GM21619 (cell line): ENCODE data around the gene SGCG.

Experiments used
- ATAC-seq: cut with Tn5 transposase; IDR thresholded peaks from one replicate; pipeline ENCODE4 v1.9.1; 2021; ENCODE audit not compliant: unreplicated experiment

Gene SGCG

DNA sequence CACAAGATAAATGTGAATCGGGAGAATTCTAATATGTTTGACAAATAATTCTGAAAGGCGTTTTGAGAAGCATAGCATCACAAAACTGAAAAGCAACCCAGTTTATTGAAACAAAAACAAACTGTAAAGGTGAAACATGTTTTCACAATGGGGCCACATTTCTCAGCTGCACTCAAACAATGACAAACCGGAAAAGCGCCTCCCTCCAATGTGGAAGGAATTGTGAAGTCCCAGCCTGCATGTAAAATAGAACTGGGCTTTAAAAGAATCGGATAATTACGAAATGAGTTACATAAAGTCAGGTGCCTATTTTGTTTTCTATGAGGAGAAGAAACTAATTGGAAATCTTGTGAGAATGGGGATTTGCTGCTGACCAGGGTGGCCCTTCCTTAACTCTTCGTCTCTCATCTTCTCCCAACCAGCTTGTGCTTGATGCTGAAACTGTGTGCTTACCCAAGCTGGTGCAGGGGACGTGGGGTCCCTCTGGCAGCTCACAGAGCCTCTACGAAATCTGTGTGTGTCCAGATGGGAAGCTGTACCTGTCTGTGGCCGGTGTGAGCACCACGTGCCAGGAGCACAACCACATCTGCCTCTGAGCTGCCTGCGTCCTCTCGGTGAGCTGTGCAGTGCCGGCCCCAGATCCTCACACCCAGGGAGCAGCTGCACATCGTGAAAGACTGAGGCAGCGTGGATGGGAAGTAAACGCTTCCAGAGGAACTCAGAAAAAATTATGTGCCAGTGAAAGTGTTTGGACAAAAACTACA is 143.3 kb downstream of the SGCG start:
- ATAC-seq, result no peak

- no peak for ATAC-seq
These were observed 144.4 kb downstream of the SGCG start for GRCh38 chr13:23325191-23325590.

DNA sequence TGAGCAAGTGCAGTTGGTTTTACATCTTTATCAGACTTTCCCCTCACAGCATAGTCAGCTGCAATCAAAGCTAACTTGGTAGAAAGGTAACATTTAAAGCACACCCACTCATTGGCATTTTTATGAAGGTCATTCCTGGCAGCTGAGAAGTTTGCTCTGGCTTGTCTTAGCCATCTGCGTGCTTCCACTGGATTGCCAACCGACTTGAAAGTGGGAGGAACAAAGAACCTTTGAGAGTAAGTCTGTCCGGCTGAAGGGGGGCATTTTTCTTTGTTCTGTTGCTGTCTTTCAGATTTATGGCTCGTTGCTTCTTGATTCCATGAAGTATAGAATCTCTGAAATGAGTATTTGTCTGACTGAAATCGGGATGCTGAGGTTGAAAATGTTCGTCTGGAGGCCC is 149.6 kb downstream of the SGCG start:
- no peak for ATAC-seq

- no peak for ATAC-seq
These were observed 158.4 kb downstream of the SGCG start for GRCh38 chr13:23339225-23339624.

- ATAC-seq, result no peak
These were observed 164.3 kb downstream of the SGCG start for GRCh38 chr13:23344931-23345595.

DNA sequence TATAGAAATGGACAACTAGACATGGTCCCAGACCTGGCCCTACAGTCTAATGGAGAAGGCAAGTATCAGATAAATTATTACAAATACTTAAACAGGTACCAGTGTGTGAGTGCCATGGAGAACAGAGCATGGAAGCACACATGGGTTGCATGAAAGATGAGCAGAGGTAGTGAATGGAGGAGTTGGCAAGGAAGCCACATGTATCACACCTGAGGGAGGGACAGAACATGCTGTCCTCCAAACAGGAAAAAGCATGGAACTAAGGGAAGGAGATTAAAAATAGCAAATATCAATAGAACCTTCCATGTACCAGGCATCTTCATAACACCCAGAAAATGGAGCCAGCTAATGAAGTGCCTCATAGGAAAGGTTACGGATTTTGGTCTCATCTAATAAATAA is 166.8 kb downstream of the SGCG start:
- ATAC-seq, result no peak

- ATAC-seq, result no peak
These were observed 167.7 kb downstream of the SGCG start for GRCh38 chr13:23348262-23349127.

DNA sequence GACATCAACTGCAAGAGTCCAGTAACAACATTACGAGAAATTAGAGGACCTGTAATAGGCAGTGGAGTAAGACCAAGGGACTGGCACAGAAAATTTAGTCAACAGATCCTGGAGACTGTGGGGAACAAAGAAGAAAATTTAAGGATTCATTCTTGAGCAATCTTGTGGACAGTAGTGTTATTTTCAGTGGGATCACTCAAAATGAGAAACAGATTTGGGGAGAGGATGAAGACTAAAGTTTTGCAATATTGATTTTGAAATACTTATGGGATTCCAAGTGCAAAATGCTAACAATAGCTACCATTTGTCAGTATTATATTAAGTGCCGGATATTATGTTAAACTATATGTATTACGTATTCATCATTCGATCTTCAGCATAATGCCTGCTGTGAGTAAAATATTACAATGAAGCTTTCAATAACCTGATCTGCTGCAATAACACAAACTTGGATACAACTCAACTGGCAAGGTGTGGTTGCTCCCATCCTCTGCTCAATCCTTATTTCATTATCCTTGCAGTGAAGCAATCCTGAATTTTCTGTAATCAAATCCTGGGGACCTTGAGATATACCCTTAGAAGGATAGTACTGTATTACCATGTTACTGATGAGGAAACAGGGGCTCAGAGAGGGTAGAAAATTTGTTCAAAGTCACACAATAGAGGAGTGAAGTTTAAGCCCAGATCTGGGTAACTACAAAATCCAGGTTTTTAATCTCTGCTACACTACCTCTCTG is 168.6 kb downstream of the SGCG start:
- no peak for ATAC-seq

DNA sequence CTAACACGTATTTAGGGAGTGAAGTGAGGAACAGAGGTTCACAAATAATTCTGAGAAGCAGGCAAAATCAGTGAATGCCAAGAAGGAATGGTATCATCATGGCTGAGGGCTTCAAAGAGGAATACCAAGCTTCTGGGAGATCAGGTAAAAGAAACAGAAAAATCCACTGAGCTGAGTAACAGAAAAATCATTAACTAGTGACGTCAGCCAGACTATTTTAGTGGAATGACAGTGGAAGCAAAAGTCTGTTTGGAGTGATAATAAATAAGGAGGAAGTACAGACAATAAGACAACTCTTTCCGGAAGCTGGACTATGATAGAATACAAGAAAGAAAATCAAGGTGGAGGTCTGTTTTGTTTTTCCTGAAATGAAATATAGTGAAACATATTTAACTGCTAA is 169.2 kb downstream of the SGCG start:
- ATAC-seq, result no peak

DNA sequence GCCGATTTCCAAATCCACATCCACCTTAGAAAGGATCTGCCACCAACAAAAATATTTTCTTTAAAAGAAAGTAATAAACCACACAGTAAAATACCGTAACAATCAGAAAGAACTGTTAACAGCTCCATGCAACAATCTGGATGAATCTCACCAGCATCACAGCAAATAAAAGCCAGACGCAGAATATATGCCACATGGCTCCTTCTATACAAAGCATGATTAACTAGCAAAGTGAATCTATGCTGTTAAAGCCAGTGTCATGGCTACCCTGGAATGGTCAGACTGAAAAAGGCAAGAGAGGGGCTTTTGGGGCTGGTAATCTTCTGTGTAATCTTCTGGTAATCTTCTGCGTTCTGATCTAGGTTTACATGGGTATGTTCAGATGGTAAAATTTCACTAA is 171.4 kb downstream of the SGCG start:
- ATAC-seq, result no peak

- ATAC-seq, result no peak
These were observed 173.7 kb downstream of the SGCG start for GRCh38 chr13:23354520-23354919.

GRCh38 chr13:23356368-23356767 is 175.6 kb downstream of the SGCG start:
- no peak for ATAC-seq

GRCh38 chr13:23357349-23357748 is 176.6 kb downstream of the SGCG start:
- ATAC-seq, result no peak

- ATAC-seq, result no peak
These were observed 179.1 kb downstream of the SGCG start for GRCh38 chr13:23359882-23360281.

- no peak for ATAC-seq
These were observed 184.9 kb downstream of the SGCG start for GRCh38 chr13:23365652-23366051.

DNA sequence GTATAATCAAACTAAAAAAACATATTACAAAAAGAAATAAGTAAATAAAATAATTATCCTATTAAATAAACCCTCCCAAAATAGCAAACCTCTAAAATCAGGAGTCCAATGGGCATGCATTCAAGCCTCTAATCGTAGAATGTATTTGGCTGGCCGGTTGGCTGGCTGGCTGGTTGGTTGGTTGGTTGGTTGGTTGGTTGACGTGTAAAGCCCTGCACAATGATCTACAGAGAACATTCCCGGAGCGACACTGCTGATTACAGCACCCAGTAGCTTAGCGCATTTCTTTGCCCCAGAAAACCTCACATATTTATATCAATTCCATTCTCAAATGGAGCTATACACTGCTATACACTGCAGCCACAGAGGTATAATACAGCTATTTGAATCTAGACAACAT is 187.1 kb downstream of the SGCG start:
- ATAC-seq, result no peak

DNA sequence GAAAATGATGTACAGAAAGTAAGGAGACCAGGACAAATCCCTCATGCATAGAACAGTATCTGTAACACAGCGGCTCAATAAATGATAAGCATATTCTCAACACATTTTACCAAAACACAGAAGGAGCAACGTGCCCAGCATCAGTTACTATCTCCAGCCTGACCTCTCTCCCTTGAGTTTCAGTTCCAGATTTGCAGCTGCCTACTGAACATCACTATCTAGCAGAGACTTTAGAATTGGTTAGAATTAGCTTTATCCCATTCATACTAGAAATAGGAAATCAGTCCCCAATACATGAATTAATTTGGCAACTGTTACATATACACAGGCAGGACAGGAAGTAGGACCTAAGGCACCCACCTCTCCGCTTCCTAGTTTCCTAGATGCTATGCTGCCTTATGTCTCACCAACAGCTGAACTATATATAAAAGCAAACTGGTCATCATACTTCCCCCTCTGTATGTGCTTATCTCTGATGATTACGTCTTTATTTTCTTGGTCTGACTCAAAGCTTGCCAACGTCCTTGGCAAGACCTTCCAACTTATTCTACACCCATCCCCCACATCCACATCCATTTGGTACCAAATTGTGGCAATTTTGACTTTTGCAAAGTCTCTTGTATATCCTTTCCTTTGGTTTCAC is 191.6 kb downstream of the SGCG start:
- ATAC-seq, result no peak
